CD4-positive, alpha-beta memory T cell (primary cell): ENCODE results near the gene RNF213. TPM values are rescaled to one million over a fixed set of nuclear protein-coding genes. Genes with fewer than 3 reads are reported as not detected.
A peak's percentile ranks its signal among the peaks of the same experiment; 100 is the strongest.

Experiments
- CTCF ChIA-PET: fragments of 350-600 bp; sonication (Branson Sonifier 250); formaldehyde crosslinking; loops from one replicate; lab custom pipeline; 2021; ENCODE audit warnings: inconsistent platforms; ENCODE audit not compliant: partially characterized antibody; lab: Charles Lee
- POLR2A ChIA-PET: fragments of 350-600 bp; sonication (Branson Sonifier 250); formaldehyde crosslinking; loops from one replicate; lab custom pipeline; 2021; ENCODE audit not compliant: partially characterized antibody; lab: Charles Lee
- DNase-seq, 5 donors: peaks; one replicate each; pipeline versions ENCODE4 v3.0.0 to v3.0.0-alpha.2; 2020 to 2022; ENCODE audit warnings: mixed read lengths in 1 of 5
- H3K27ac ChIP-seq: one replicate; pipeline ENCODE4 v1.7.0; 2013; ENCODE audit warnings: low read depth, low read length
- H3K27me3 ChIP-seq: 2 replicates; pipeline ENCODE4 v1.7.0; 2013; ENCODE audit warnings: mild to moderate bottlenecking, low read length, moderate library complexity; ENCODE audit not compliant: insufficient read depth
- H3K36me3 ChIP-seq: 2 replicates; pipeline ENCODE4 v1.7.0; 2013; ENCODE audit warnings: mild to moderate bottlenecking, low read length, moderate library complexity; ENCODE audit not compliant: insufficient read depth
- H3K4me1 ChIP-seq: 2 replicates; pipeline ENCODE4 v1.7.0; 2013; ENCODE audit warnings: mild to moderate bottlenecking, low read length, moderate library complexity; ENCODE audit not compliant: insufficient read depth
- H3K4me3 ChIP-seq, 2 donors: one replicate each; pipeline ENCODE4 v1.7.0; 2013; ENCODE audit warnings: low read length in 2 of 2, mild to moderate bottlenecking in 1 of 2
- H3K9me3 ChIP-seq, 2 donors: one replicate each; pipeline ENCODE4 v1.7.0; 2013; ENCODE audit warnings: low read length in 2 of 2, control low read depth in 1 of 2; ENCODE audit not compliant: control insufficient read depth in 1 of 2
- H3K27ac Mint-ChIP-seq, 7 donors: one replicate each; pipeline ENCODE4 v1.8.0; 2020 to 2021; ENCODE audit warnings: mixed read lengths in 7 of 7, mild to moderate bottlenecking in 6 of 7, inconsistent platforms in 3 of 7, moderate library complexity in 3 of 7
- H3K27me3 Mint-ChIP-seq, 2 donors: one replicate each; pipeline ENCODE4 v1.8.0; 2020 to 2021; ENCODE audit warnings: mixed read lengths in 2 of 2
- H3K36me3 Mint-ChIP-seq, 2 donors: one replicate each; pipeline ENCODE4 v1.8.0; 2020 to 2021; ENCODE audit warnings: mixed read lengths in 2 of 2, inconsistent platforms in 1 of 2, mild to moderate bottlenecking in 1 of 2
- H3K4me1 Mint-ChIP-seq, 4 donors: one replicate each; pipeline ENCODE4 v1.8.0; 2020 to 2021; ENCODE audit warnings: mixed read lengths in 4 of 4, mild to moderate bottlenecking in 1 of 4
- H3K4me3 Mint-ChIP-seq, 8 donors: one replicate each; pipeline ENCODE4 v1.8.0; 2020 to 2021; ENCODE audit warnings: mixed read lengths in 8 of 8, mild to moderate bottlenecking in 7 of 8, moderate library complexity in 6 of 8, inconsistent platforms in 3 of 8
- H3K9me3 Mint-ChIP-seq, 8 donors: one replicate each; pipeline ENCODE4 v1.8.0; 2020 to 2021; ENCODE audit warnings: mixed read lengths in 8 of 8, mild to moderate bottlenecking in 5 of 8, inconsistent platforms in 3 of 8, moderate library complexity in 1 of 8
- intact Hi-C: fragments of 100-400 bp; cut with micrococcal nuclease; formaldehyde crosslinking; loops from one replicate; pipeline ENCODE4 v1.15.1; 2023
- polyA plus RNA-seq, 2 donors: library from polyadenylated mRNA; unstranded; fragments of 300-500 nt; fragmentation: Illumina TruSeq; gene quantifications; one replicate each; pipeline ENCODE4 v1.2.3, GENCODE V29; 2021
- total RNA-seq, 2 experiments: library from RNA; stranded (reverse); gene quantifications; one replicate each; pipeline ENCODE4 v1.2.3, GENCODE V29; 2021

Gene RNF213
- total and polyA plus RNA-seq, 4 experiments from 2014 or later, result 11.2 to 399 (median 217) TPM

- H3K36me3 ChIP-seq, result peaks cover 94% of the 10 kb centered on the region
- no peaks in the 10 kb centered on the region for H3K27me3 ChIP-seq
- no peak overlapping the region for H3K4me3 ChIP-seq
- H3K4me3 Mint-ChIP-seq, result no peak overlapping the region
- H3K36me3 Mint-ChIP-seq, result peaks cover 82 to 94% of the 10 kb centered on the region in 2 donors
- H3K27me3 Mint-ChIP-seq, result no peaks in the 10 kb centered on the region
- no peaks in the 10 kb centered on the region for H3K9me3 Mint-ChIP-seq
- H3K27ac ChIP-seq, result no peak overlapping the region
- ChIA-PET POLR2A (interaction anchor here (0.7 kb wide), 1 partner anchor 26 kb away, joined by 3 read pairs; no protein-coding TSS in a partner anchor), CTCF (interaction anchor here (1.6 kb wide), 1 partner anchor 18 kb away, joined by 6 read pairs; no protein-coding TSS in a partner anchor)
- H3K4me1 Mint-ChIP-seq, result no peaks in the 10 kb centered on the region
- H3K9me3 ChIP-seq, result no peaks in the 10 kb centered on the region
- intact Hi-C loops, result no loop called here
- H3K27ac Mint-ChIP-seq, result peak overlapping the region in 1 of 7 donors; percentile 4
- DNase-seq, result no peak
- H3K4me1 ChIP-seq, result no peaks in the 10 kb centered on the region
Observed at GRCh38 chr17:80363120-80363515, 102.5 kb downstream of the RNF213 start.

GRCh38 chr17:80363518-80364090 lies 103.0 kb downstream of the RNF213 start:
- Mint-ChIP-seq H3K27ac (peak overlapping the region in 1 of 7 donors; percentile 41), H3K36me3 (peaks cover 81 to 92% of the 10 kb centered on the region in 2 donors), H3K27me3 (no peaks in the 10 kb centered on the region), H3K9me3 (no peaks in the 10 kb centered on the region), H3K4me3 (no peak overlapping the region), H3K4me1 (no peaks in the 10 kb centered on the region)
- ChIA-PET CTCF (interaction anchor here (0.7 kb wide), 1 partner anchor 168 kb away, joined by 3 read pairs; no protein-coding TSS in a partner anchor), POLR2A (no interaction called here)
- H3K27ac ChIP-seq, result no peak overlapping the region
- no peaks in the 10 kb centered on the region for H3K9me3 ChIP-seq
- no peaks in the 10 kb centered on the region for H3K4me1 ChIP-seq
- intact Hi-C loops, result loop anchor here (1.0 kb wide), 1 partner anchor 167 kb away; no protein-coding TSS in a partner anchor
- H3K27me3 ChIP-seq, result no peaks in the 10 kb centered on the region
- H3K4me3 ChIP-seq, result no peak overlapping the region
- no peak for DNase-seq
- H3K36me3 ChIP-seq, result peaks cover 95% of the 10 kb centered on the region

GRCh38 chr17:80364091-80364691 lies 103.5 kb downstream of the RNF213 start:
- no peak for DNase-seq
- Mint-ChIP-seq H3K4me1 (no peaks in the 10 kb centered on the region), H3K27ac (peak overlapping the region in 1 of 7 donors; percentile 41), H3K9me3 (no peaks in the 10 kb centered on the region), H3K4me3 (no peak overlapping the region), H3K27me3 (no peaks in the 10 kb centered on the region), H3K36me3 (peaks cover 80 to 92% of the 10 kb centered on the region in 2 donors)
- Histone ChIP-seq H3K36me3 (peaks cover 95% of the 10 kb centered on the region), H3K4me1 (no peaks in the 10 kb centered on the region), H3K27ac (no peak overlapping the region), H3K9me3 (no peaks in the 10 kb centered on the region), H3K4me3 (no peak overlapping the region), H3K27me3 (no peaks in the 10 kb centered on the region)
- CTCF ChIA-PET, result interaction anchor here (0.7 kb wide), 1 partner anchor 169 kb away, joined by 3 read pairs; no protein-coding TSS in a partner anchor
- POLR2A ChIA-PET, result no interaction called here
- intact Hi-C loops, result loop anchor here (1.0 kb wide), 1 partner anchor 168 kb away; no protein-coding TSS in a partner anchor

- H3K27me3 Mint-ChIP-seq, result no peaks in the 10 kb centered on the region
- no peaks in the 10 kb centered on the region for H3K4me1 Mint-ChIP-seq
- DNase-seq, result no peak
- intact Hi-C loops, result no loop called here
- Histone ChIP-seq H3K4me1 (no peaks in the 10 kb centered on the region), H3K36me3 (peaks cover 95% of the 10 kb centered on the region), H3K27ac (no peak overlapping the region), H3K9me3 (no peaks in the 10 kb centered on the region), H3K27me3 (no peaks in the 10 kb centered on the region), H3K4me3 (no peak overlapping the region)
- POLR2A ChIA-PET, result no interaction called here
- CTCF ChIA-PET, result no interaction called here
- no peak overlapping the region for H3K4me3 Mint-ChIP-seq
- H3K9me3 Mint-ChIP-seq, result no peaks in the 10 kb centered on the region
- H3K27ac Mint-ChIP-seq, result peak overlapping the region in 1 of 7 donors; percentile 23
- peaks cover 79 to 91% of the 10 kb centered on the region in 2 donors for H3K36me3 Mint-ChIP-seq
Observed at GRCh38 chr17:80365001-80365965, 104.6 kb downstream of the RNF213 start.

GRCh38 chr17:80365983-80366382 lies 105.3 kb downstream of the RNF213 start:
- Histone ChIP-seq H3K4me1 (no peaks in the 10 kb centered on the region), H3K4me3 (no peak overlapping the region), H3K27me3 (no peaks in the 10 kb centered on the region), H3K27ac (no peak overlapping the region), H3K36me3 (peaks cover 95% of the 10 kb centered on the region), H3K9me3 (no peaks in the 10 kb centered on the region)
- POLR2A ChIA-PET, result no interaction called here
- DNase-seq, result no peak
- CTCF ChIA-PET, result no interaction called here
- peaks cover 79 to 91% of the 10 kb centered on the region in 2 donors for H3K36me3 Mint-ChIP-seq
- H3K4me3 Mint-ChIP-seq, result no peak overlapping the region
- H3K27ac Mint-ChIP-seq, result peak overlapping the region in 3 of 7 donors; percentile 12 to 61 (median 22)
- intact Hi-C loops, result no loop called here
- H3K9me3 Mint-ChIP-seq, result no peaks in the 10 kb centered on the region
- H3K27me3 Mint-ChIP-seq, result no peaks in the 10 kb centered on the region
- H3K4me1 Mint-ChIP-seq, result no peaks in the 10 kb centered on the region

GRCh38 chr17:80367503-80367902 lies 106.9 kb downstream of the RNF213 start:
- no peak for DNase-seq
- ChIA-PET POLR2A (no interaction called here), CTCF (no interaction called here)
- Histone ChIP-seq H3K36me3 (peaks cover 91% of the 10 kb centered on the region), H3K4me1 (no peaks in the 10 kb centered on the region), H3K27me3 (no peaks in the 10 kb centered on the region), H3K27ac (no peak overlapping the region), H3K4me3 (no peak overlapping the region), H3K9me3 (no peaks in the 10 kb centered on the region)
- intact Hi-C loops, result no loop called here
- H3K4me1 Mint-ChIP-seq, result no peaks in the 10 kb centered on the region
- H3K27me3 Mint-ChIP-seq, result no peaks in the 10 kb centered on the region
- no peak overlapping the region for H3K4me3 Mint-ChIP-seq
- H3K9me3 Mint-ChIP-seq, result no peaks in the 10 kb centered on the region
- H3K36me3 Mint-ChIP-seq, result peaks cover 80 to 88% of the 10 kb centered on the region in 2 donors
- no peak overlapping the region for H3K27ac Mint-ChIP-seq

- CTCF ChIA-PET, result interaction anchor here (1.4 kb wide), 1 partner anchor 176 kb away, joined by 5 read pairs; no protein-coding TSS in a partner anchor
Observed at GRCh38 chr17:80371196-80371595, 110.5 kb downstream of the RNF213 start.

More at GRCh38 chr17:80371196-80371595, 110.5 kb downstream of the RNF213 start:
- Histone ChIP-seq H3K4me3 (no peak overlapping the region), H3K36me3 (peaks cover 90% of the 10 kb centered on the region), H3K27ac (no peak overlapping the region), H3K27me3 (no peaks in the 10 kb centered on the region), H3K4me1 (no peaks in the 10 kb centered on the region), H3K9me3 (no peaks in the 10 kb centered on the region)
- intact Hi-C loops, result no loop called here
- Mint-ChIP-seq H3K4me1 (peaks cover 0 to 2% (median 0%) of the 10 kb centered on the region in 4 donors), H3K9me3 (no peaks in the 10 kb centered on the region), H3K27me3 (no peaks in the 10 kb centered on the region), H3K27ac (no peak overlapping the region), H3K4me3 (no peak overlapping the region), H3K36me3 (peaks cover 79 to 88% of the 10 kb centered on the region in 2 donors)
- POLR2A ChIA-PET, result no interaction called here
- no peak for DNase-seq
